Liver (tissue), 9 donors: ENCODE data around the gene TMEM200A. TPM values are rescaled to one million over a fixed set of nuclear protein-coding genes. Genes with fewer than 3 reads are reported as not detected.

ENCODE experiments used
- DNase-seq: peaks from one replicate; pipeline ENCODE4 v3.0.0-alpha.2; 2017; ENCODE audit warnings: low spot score
- H3K27ac ChIP-seq, 2 donors: one replicate each; pipeline ENCODE4 v1.7.0; 2013; ENCODE audit warnings: inconsistent platforms in 2 of 2, low read length in 2 of 2, control low read depth in 1 of 2, low read depth in 1 of 2, mild to moderate bottlenecking in 1 of 2
- H3K27me3 ChIP-seq, 4 donors: one replicate each; pipeline versions ENCODE4 v1.6.1 to v1.7.0; 2013; ENCODE audit warnings: low read length in 3 of 4, inconsistent platforms in 1 of 4, mild to moderate bottlenecking in 1 of 4, moderate library complexity in 1 of 4; ENCODE audit not compliant: control insufficient read depth in 4 of 4, insufficient read depth in 4 of 4
- H3K36me3 ChIP-seq, 4 donors: one replicate each; pipeline versions ENCODE4 v1.6.1 to v1.7.0; 2013; ENCODE audit warnings: low read length in 3 of 4, mild to moderate bottlenecking in 3 of 4, low read depth in 1 of 4, moderate library complexity in 1 of 4; ENCODE audit not compliant: control insufficient read depth in 4 of 4, insufficient read depth in 3 of 4
- H3K4me1 ChIP-seq, 4 donors: one replicate each; pipeline versions ENCODE4 v1.6.1 to v1.7.0; 2013; ENCODE audit warnings: low read length in 3 of 4, mild to moderate bottlenecking in 3 of 4, moderate library complexity in 1 of 4; ENCODE audit not compliant: control insufficient read depth in 4 of 4, insufficient read depth in 4 of 4
- H3K4me3 ChIP-seq, 3 donors: one replicate each; pipeline versions ENCODE4 v1.6.1 to v1.7.0; 2013; ENCODE audit warnings: low read length in 3 of 3, control low read depth in 1 of 3, low read depth in 1 of 3, mild to moderate bottlenecking in 1 of 3
- H3K9ac ChIP-seq, 2 donors: one replicate each; pipeline ENCODE4 v1.7.0; 2013; ENCODE audit warnings: low read length in 2 of 2, mild to moderate bottlenecking in 2 of 2, moderate library complexity in 2 of 2, control low read depth in 1 of 2, low read depth in 1 of 2
- H3K9me3 ChIP-seq, 4 donors: one replicate each; pipeline versions ENCODE4 v1.6.1 to v1.7.0; 2013; ENCODE audit warnings: low read length in 3 of 4; ENCODE audit not compliant: control insufficient read depth in 4 of 4
- EGR1 ChIP-seq, 2 donors: IDR thresholded peaks; 2 replicates each; pipeline ENCODE4 v1.6.1; 2016 to 2018; ENCODE audit warnings: antibody characterized with exemption in 2 of 2, low read depth in 2 of 2
- FOXA1 ChIP-seq: IDR thresholded peaks from 2 replicates; pipeline ENCODE4 v1.6.1; 2016; ENCODE audit warnings: antibody characterized with exemption
- FOXA2 ChIP-seq: IDR thresholded peaks from 2 replicates; pipeline ENCODE4 v1.6.1; 2016; ENCODE audit warnings: antibody characterized with exemption
- GABPA ChIP-seq, 2 donors: IDR thresholded peaks in 1 of 2; conservative IDR thresholded peaks in 1 of 2; 2 replicates each; pipeline ENCODE4 v1.6.1; 2016; ENCODE audit warnings: antibody characterized with exemption in 2 of 2, mild to moderate bottlenecking in 1 of 2, moderate library complexity in 1 of 2
- HNF4A ChIP-seq, 2 donors: conservative IDR thresholded peaks; 2 replicates each; pipeline ENCODE4 v1.6.1; 2016; ENCODE audit warnings: antibody characterized with exemption in 2 of 2, mild to moderate bottlenecking in 2 of 2
- HNF4G ChIP-seq: IDR thresholded peaks from 2 replicates; pipeline ENCODE4 v1.6.1; 2016; ENCODE audit warnings: antibody characterized with exemption
- JUND ChIP-seq, 2 donors: IDR thresholded peaks; 2 replicates each; pipeline ENCODE4 v1.6.1; 2016; ENCODE audit warnings: antibody characterized with exemption in 2 of 2
- NR2F2 ChIP-seq: IDR thresholded peaks from 2 replicates; pipeline ENCODE4 v1.6.1; 2016; ENCODE audit warnings: antibody characterized with exemption
- RAD21 ChIP-seq, 2 donors: IDR thresholded peaks; 2 replicates each; pipeline ENCODE4 v1.6.1; 2016; ENCODE audit warnings: antibody characterized with exemption in 2 of 2, mild to moderate bottlenecking in 2 of 2
- RXRA ChIP-seq, 2 donors: IDR thresholded peaks; 2 replicates each; pipeline ENCODE4 v1.6.1; 2017 to 2018; ENCODE audit warnings: antibody characterized with exemption in 2 of 2, mild to moderate bottlenecking in 1 of 2
- SP1 ChIP-seq: IDR thresholded peaks from 2 replicates; pipeline ENCODE4 v1.6.1; 2018; ENCODE audit warnings: antibody characterized with exemption, mild to moderate bottlenecking
- TAF1 ChIP-seq: conservative IDR thresholded peaks from 2 replicates; pipeline ENCODE4 v1.6.1; 2016; ENCODE audit warnings: antibody characterized with exemption, mild to moderate bottlenecking
- YY1 ChIP-seq: IDR thresholded peaks from 2 replicates; pipeline ENCODE4 v1.6.1; 2016; ENCODE audit warnings: antibody characterized with exemption, mild to moderate bottlenecking
- WGBS: extraction: QIAGEN DNeasy Blood & Tissue Kit; methylation state at CpG from one replicate; pipeline ENCODE4 v1.1.7; 2013; 5-methylcytosine and 5-hydroxymethylcytosine counted together
- polyA plus RNA-seq, 2 donors: library from polyadenylated mRNA; stranded (reverse) in 1 of 2; unstranded in 1 of 2; fragments of 200-250 nt in 1 of 2; fragments of >200 nt in 1 of 2; fragmentation: Nextera tagmentation in 1 of 2; extraction: Ambion mirVana in 1 of 2; gene quantifications; one replicate each; pipeline versions ENCODE4 v1.2.1 to v1.2.3, GENCODE V29; 2013 to 2015
- total RNA-seq, 2 donors: library from RNA; depleted of rRNA; stranded (reverse); fragments of >200 nt; gene quantifications; one replicate each; pipeline ENCODE4 v1.2.3, GENCODE V29; 2014
- TF ChIP-seq, protein P1 (sequence below): IDR thresholded peaks from 2 replicates; pipeline ENCODE4 v1.6.1; 2016; ENCODE audit warnings: antibody characterized with exemption
- TF ChIP-seq, protein P2 (sequence below): fragments of 150-350 bp; IDR thresholded peaks from 2 replicates; pipeline ENCODE4 v1.5.1; 2017; ENCODE audit warnings: improper control_type of control experiment, low read depth, low read length; ENCODE audit not compliant: missing input control
- TF ChIP-seq, protein P3 (sequence below): IDR thresholded peaks from 2 replicates; pipeline ENCODE4 v1.6.1; 2016; ENCODE audit warnings: antibody characterized with exemption, mild to moderate bottlenecking
- TF ChIP-seq, protein P4 (sequence below): IDR thresholded peaks from 2 replicates; pipeline ENCODE4 v1.6.1; 2016; ENCODE audit warnings: antibody characterized with exemption
- TF ChIP-seq, protein P5 (sequence below): IDR thresholded peaks from 2 replicates; pipeline ENCODE4 v1.6.1; 2016; ENCODE audit warnings: antibody characterized with exemption
- donor health status: healthy.
- donor health status: healthy.
- donor health status: healthy.
- donor health status: healthy.
- donor health status: healthy.

Gene TMEM200A
- total and polyA plus RNA-seq, 4 donors = 0.08 to 0.33 (median 0.09) TPM

DNA sequence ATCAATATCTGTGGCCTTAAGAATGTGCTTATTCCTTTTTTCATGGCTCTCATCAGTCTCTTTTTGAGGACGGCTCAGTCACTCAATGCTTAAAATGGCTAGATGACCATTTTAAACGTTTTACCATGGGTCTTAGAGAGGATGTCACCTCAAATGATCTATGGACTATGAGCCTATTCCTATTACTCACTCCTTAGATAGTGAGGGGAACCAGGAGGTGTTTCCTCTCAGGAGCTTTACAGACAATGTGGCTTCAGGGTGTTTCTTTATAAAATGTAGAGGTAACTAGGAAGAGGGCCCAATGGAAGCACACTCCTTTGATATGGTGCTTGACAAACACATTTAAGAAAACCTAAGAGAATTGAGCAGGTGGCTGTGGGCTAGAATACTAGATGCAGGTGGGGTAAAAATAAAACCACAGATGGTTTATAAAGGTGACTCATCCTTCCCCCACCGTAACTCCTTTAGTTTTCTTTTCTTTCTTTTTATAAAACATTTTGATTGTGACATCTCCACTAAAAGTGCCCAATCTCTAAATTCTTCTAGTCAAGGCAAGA, 1.5 kb upstream of the TMEM200A start:
- Histone ChIP-seq H3K27me3 (peaks cover 0 to 18% (median 2%) of the 10 kb centered on the region in 4 donors), H3K27ac (no peak overlapping the region), H3K4me1 (peaks cover 8 to 15% (median 11%) of the 10 kb centered on the region in 4 donors), H3K9me3 (no peaks in the 10 kb centered on the region), H3K4me3 (no peak overlapping the region), H3K9ac (no peak overlapping the region), H3K36me3 (no peaks in the 10 kb centered on the region)
- no peak for TF ChIP-seq TAF1
- no peak for TF ChIP-seq YY1
- TF ChIP-seq, protein P1, sequence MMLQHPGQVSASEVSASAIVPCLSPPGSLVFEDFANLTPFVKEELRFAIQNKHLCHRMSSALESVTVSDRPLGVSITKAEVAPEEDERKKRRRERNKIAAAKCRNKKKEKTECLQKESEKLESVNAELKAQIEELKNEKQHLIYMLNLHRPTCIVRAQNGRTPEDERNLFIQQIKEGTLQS = no peak
- no peak for TF ChIP-seq EGR1 (IDR thresholded peaks at IDR 0.05; ENCODE audit: low read depth in 2 of 2)
- TF ChIP-seq GABPA (IDR thresholded peaks at IDR 0.05 in 1 of 2, conservative IDR thresholded peaks at IDR 0.05 in 1 of 2) = no peak
- TF ChIP-seq HNF4A (conservative IDR thresholded peaks at IDR 0.05) = no peak
- no peak for TF ChIP-seq NR2F2
- TF ChIP-seq FOXA2 = no peak
- TF ChIP-seq, protein P2, sequence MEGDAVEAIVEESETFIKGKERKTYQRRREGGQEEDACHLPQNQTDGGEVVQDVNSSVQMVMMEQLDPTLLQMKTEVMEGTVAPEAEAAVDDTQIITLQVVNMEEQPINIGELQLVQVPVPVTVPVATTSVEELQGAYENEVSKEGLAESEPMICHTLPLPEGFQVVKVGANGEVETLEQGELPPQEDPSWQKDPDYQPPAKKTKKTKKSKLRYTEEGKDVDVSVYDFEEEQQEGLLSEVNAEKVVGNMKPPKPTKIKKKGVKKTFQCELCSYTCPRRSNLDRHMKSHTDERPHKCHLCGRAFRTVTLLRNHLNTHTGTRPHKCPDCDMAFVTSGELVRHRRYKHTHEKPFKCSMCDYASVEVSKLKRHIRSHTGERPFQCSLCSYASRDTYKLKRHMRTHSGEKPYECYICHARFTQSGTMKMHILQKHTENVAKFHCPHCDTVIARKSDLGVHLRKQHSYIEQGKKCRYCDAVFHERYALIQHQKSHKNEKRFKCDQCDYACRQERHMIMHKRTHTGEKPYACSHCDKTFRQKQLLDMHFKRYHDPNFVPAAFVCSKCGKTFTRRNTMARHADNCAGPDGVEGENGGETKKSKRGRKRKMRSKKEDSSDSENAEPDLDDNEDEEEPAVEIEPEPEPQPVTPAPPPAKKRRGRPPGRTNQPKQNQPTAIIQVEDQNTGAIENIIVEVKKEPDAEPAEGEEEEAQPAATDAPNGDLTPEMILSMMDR = no peak
- TF ChIP-seq HNF4G = no peak
- no peak for TF ChIP-seq RXRA (IDR thresholded peaks at IDR 0.05)
- TF ChIP-seq, protein P3, sequence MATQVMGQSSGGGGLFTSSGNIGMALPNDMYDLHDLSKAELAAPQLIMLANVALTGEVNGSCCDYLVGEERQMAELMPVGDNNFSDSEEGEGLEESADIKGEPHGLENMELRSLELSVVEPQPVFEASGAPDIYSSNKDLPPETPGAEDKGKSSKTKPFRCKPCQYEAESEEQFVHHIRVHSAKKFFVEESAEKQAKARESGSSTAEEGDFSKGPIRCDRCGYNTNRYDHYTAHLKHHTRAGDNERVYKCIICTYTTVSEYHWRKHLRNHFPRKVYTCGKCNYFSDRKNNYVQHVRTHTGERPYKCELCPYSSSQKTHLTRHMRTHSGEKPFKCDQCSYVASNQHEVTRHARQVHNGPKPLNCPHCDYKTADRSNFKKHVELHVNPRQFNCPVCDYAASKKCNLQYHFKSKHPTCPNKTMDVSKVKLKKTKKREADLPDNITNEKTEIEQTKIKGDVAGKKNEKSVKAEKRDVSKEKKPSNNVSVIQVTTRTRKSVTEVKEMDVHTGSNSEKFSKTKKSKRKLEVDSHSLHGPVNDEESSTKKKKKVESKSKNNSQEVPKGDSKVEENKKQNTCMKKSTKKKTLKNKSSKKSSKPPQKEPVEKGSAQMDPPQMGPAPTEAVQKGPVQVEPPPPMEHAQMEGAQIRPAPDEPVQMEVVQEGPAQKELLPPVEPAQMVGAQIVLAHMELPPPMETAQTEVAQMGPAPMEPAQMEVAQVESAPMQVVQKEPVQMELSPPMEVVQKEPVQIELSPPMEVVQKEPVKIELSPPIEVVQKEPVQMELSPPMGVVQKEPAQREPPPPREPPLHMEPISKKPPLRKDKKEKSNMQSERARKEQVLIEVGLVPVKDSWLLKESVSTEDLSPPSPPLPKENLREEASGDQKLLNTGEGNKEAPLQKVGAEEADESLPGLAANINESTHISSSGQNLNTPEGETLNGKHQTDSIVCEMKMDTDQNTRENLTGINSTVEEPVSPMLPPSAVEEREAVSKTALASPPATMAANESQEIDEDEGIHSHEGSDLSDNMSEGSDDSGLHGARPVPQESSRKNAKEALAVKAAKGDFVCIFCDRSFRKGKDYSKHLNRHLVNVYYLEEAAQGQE = no peak
- no peak for TF ChIP-seq RAD21 (IDR thresholded peaks at IDR 0.05)
- TF ChIP-seq JUND (IDR thresholded peaks at IDR 0.05) = no peak
- no peak for TF ChIP-seq SP1
- TF ChIP-seq, protein P4, sequence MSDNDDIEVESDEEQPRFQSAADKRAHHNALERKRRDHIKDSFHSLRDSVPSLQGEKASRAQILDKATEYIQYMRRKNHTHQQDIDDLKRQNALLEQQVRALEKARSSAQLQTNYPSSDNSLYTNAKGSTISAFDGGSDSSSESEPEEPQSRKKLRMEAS = no peak
- TF ChIP-seq, protein P5, sequence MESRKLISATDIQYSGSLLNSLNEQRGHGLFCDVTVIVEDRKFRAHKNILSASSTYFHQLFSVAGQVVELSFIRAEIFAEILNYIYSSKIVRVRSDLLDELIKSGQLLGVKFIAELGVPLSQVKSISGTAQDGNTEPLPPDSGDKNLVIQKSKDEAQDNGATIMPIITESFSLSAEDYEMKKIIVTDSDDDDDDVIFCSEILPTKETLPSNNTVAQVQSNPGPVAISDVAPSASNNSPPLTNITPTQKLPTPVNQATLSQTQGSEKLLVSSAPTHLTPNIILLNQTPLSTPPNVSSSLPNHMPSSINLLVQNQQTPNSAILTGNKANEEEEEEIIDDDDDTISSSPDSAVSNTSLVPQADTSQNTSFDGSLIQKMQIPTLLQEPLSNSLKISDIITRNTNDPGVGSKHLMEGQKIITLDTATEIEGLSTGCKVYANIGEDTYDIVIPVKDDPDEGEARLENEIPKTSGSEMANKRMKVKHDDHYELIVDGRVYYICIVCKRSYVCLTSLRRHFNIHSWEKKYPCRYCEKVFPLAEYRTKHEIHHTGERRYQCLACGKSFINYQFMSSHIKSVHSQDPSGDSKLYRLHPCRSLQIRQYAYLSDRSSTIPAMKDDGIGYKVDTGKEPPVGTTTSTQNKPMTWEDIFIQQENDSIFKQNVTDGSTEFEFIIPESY = no peak
- no peak for TF ChIP-seq FOXA1
- 61% methylated on average over 3 of the region's 3 CpGs for WGBS
- DNase-seq = no peak
